Cardiac atrium fibroblast (primary cell): ENCODE measurements around the gene NFILZ. TPM values are rescaled to one million over a fixed set of nuclear protein-coding genes. Genes with fewer than 3 reads are reported as not detected.

Source experiments
- total RNA-seq: library from RNA; depleted of rRNA; stranded (reverse); fragments of >200 nt; gene quantifications from 2 replicates; pipeline ENCODE4 v1.2.3, GENCODE V29; 2015

The NFILZ gene
- not detected in 2 replicates for total RNA-seq

GRCh38 chr19:8629996-8630683 is at the start of gene NFILZ:
Gene NFILZ (plus strand): TSS chr19:8630633. CDS start chr19:8676766, 46,133 bp downstream.

GRCh38 chr19:8610041-8610935 is 20.1 kb upstream of the NFILZ start, which contains the start of gene ADAMTS10:
Gene ADAMTS10 (minus strand): TSS chr19:8610715. CDS start chr19:8605710, 5,005 bp downstream.

Other genes starting within 250 kb of the NFILZ start
- gene RAB11B, start 240.3 kb upstream of the NFILZ start, total RNA-seq, result 22.6 and 44.9 TPM in 2 replicates
- 84.1 and 101 TPM in 2 replicates for gene MARCHF2, start 217.3 kb upstream of the NFILZ start, total RNA-seq
- gene HNRNPM, start 185.7 kb upstream of the NFILZ start, total RNA-seq, result 52.5 and 65.5 TPM in 2 replicates
- gene PRAM1, start 128.0 kb upstream of the NFILZ start, total RNA-seq, result not detected in 2 replicates
- gene ZNF414, start 116.5 kb upstream of the NFILZ start, total RNA-seq, result 2.9 and 12.6 TPM in 2 replicates
- 0.18 and 0.49 TPM in 2 replicates for gene MYO1F, start 53.2 kb upstream of the NFILZ start, total RNA-seq
- gene ADAMTS10, start 19.9 kb upstream of the NFILZ start, total RNA-seq, result 7.8 and 26.0 TPM in 2 replicates
- gene ACTL9, start 68.2 kb downstream of the NFILZ start, total RNA-seq, result not detected in 2 replicates
- gene OR2Z1, start 91.0 kb downstream of the NFILZ start, total RNA-seq, result not detected in 2 replicates
- gene ZNF558, start 201.7 kb downstream of the NFILZ start, total RNA-seq, result 29.4 and 33.2 TPM in 2 replicates
- not detected in 2 replicates for gene MBD3L1, start 201.7 kb downstream of the NFILZ start, total RNA-seq